ENCODE data around the gene GALR2. TPM values are rescaled to one million over a fixed set of nuclear protein-coding genes. Genes with fewer than 3 reads are reported as not detected.

GALR2 gene
- polyA plus RNA-seq, 2 of the 4 experiments (the other 2 are of a cell fraction), result 0.32 to 0.44 TPM

DNA sequence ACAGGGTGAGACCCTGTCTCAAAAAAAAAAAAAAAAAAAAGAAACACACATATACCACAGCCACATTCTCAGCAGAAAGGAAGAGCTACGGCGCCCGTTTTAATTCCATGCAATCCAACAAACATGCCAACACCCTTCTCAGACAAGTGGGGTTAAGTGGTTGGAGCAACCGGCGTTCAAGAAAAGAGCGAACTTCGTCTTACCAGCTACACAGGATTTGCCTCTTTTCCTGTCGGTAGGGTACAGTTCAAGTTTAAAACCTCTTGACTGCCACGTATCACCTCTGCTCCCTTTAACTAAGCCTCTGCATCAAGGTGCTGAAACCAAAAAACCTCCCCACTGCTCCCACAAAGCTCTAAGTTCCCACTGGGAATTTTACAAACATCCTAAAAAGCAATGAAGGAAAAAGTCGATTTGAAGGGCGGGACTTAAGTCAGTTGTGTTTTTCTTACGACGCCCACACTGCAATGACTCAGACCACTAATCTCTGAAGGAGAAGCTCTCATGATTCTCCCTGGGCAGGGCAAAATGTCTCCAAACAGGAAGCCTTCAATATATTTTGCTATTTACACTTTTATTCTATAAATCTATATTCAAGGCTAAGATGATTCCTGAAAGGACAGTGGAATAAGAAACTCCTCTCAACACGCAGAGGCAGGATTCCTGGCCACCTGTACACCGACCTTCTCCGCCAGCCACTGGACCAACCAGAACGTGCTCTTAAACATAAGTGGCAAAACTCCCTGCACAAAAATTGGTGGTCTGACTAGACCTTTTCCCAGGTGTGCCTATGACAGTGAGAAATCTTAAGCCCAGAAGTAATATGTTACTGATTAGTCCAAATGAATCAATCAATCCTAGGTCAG is 21.1 kb upstream of the GALR2 start:
- H3K4me3 ChIP-seq, result no peak overlapping the region
- no peak for FAIRE-seq
- H3K4me2 ChIP-seq, result no peak overlapping the region
- ChIA-PET POLR2A (interaction anchor here (0.5 to 1.6 kb wide), 2 partner anchors 57 to 149 kb away, joined by 3 to 4 read pairs; partner anchors contain the start of gene MRPL38), CTCF (interaction anchor here (1.5 to 2.3 kb wide), 4 partner anchors 10 to 68 kb away, joined by 3 to 10 read pairs (median 4); no protein-coding TSS in a partner anchor)
- no peaks in the 10 kb centered on the region for H3K9me3 ChIP-seq
- no peak overlapping the region for H3K27ac ChIP-seq
- ATAC-seq, result peak in 1 of 2 experiments; percentile 50; a peak in 3 of 6 replicates
- H3K4me1 ChIP-seq, result peaks cover 7% of the 10 kb centered on the region; the same call in 2 of the 3 replicates
- TF ChIP-seq PHF8 (IDR thresholded peaks at IDR 0.05; ENCODE audit: borderline replicate concordance, low read depth), result no peak
- TF ChIP-seq, protein P1, sequence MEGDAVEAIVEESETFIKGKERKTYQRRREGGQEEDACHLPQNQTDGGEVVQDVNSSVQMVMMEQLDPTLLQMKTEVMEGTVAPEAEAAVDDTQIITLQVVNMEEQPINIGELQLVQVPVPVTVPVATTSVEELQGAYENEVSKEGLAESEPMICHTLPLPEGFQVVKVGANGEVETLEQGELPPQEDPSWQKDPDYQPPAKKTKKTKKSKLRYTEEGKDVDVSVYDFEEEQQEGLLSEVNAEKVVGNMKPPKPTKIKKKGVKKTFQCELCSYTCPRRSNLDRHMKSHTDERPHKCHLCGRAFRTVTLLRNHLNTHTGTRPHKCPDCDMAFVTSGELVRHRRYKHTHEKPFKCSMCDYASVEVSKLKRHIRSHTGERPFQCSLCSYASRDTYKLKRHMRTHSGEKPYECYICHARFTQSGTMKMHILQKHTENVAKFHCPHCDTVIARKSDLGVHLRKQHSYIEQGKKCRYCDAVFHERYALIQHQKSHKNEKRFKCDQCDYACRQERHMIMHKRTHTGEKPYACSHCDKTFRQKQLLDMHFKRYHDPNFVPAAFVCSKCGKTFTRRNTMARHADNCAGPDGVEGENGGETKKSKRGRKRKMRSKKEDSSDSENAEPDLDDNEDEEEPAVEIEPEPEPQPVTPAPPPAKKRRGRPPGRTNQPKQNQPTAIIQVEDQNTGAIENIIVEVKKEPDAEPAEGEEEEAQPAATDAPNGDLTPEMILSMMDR (IDR thresholded peaks at IDR 0.05), result no peak
- no peak for TF ChIP-seq SMC3 (IDR thresholded peaks at IDR 0.05)
- no peak for TF ChIP-seq E2F6 (IDR thresholded peaks at IDR 0.05; ENCODE audit: borderline replicate concordance, low read depth)
- TF ChIP-seq CHD2 (IDR thresholded peaks at IDR 0.05; ENCODE audit: low read length, partially characterized antibody), result no peak
- no peak for TF ChIP-seq ZFP36 (IDR thresholded peaks at IDR 0.05; ENCODE audit: borderline replicate concordance, partially characterized antibody)
- no peak for TF ChIP-seq NFE2L2 (conservative IDR thresholded peaks at IDR 0.05; ENCODE audit: low read length)
- no peak for TF ChIP-seq HES2 (IDR thresholded peaks at IDR 0.05)
- no peak for TF ChIP-seq USF2 (IDR thresholded peaks at IDR 0.05)
- TF ChIP-seq HEYL (CRISPR knock-in tag; IDR thresholded peaks at IDR 0.05), result no peak
- TF ChIP-seq RNF2 (IDR thresholded peaks at IDR 0.05; ENCODE audit: borderline replicate concordance, low read depth), result no peak
- no peak for TF ChIP-seq CHD4 (IDR thresholded peaks at IDR 0.05; ENCODE audit: borderline replicate concordance)
- TF ChIP-seq POLR2A (IDR thresholded peaks at IDR 0.05; ENCODE audit: low read length), result no peak
- TF ChIP-seq ZNF302 (CRISPR knock-in tag; IDR thresholded peaks at IDR 0.05), result no peak
- no peak for TF ChIP-seq EHMT2 (IDR thresholded peaks at IDR 0.05; ENCODE audit: low read depth)
- TF ChIP-seq ZSCAN20 (CRISPR knock-in tag; IDR thresholded peaks at IDR 0.05), result no peak
- TF ChIP-seq MAFK (IDR thresholded peaks at IDR 0.05; ENCODE audit: partially characterized antibody), result no peak
- TF ChIP-seq CBX2 (IDR thresholded peaks at IDR 0.05; ENCODE audit: borderline replicate concordance, low read depth), result no peak
- TF ChIP-seq FOSL2 (IDR thresholded peaks at IDR 0.05), result no peak
- TF ChIP-seq FOSL2 (CRISPR knock-in tag; IDR thresholded peaks at IDR 0.05), result no peak
- DNase-seq (ENCODE audit: low read depth in 1 of 2, low spot score in 1 of 2), result peak; percentile 27 to 45
- 83% methylated on average over 17 of the region's 17 CpGs for WGBS (ENCODE audit: missing lambda C conversion rate)

GRCh38 chr17:76054112-76054476 is 20.5 kb upstream of the GALR2 start:
- no peak for TF ChIP-seq CHD4 (IDR thresholded peaks at IDR 0.05; ENCODE audit: borderline replicate concordance)
- TF ChIP-seq HOXB13 (CRISPR knock-in tag; IDR thresholded peaks at IDR 0.05; ENCODE audit: low read depth), result no peak
- no peak for TF ChIP-seq ZFP36 (IDR thresholded peaks at IDR 0.05; ENCODE audit: borderline replicate concordance, partially characterized antibody)
- no peak for TF ChIP-seq RFX5 (IDR thresholded peaks at IDR 0.05)
- no peak for TF ChIP-seq RAD21 (conservative IDR thresholded peaks at IDR 0.05 in 1 of 2, IDR thresholded peaks at IDR 0.05 in 1 of 2)
- TF ChIP-seq NFE2L2 (conservative IDR thresholded peaks at IDR 0.05; ENCODE audit: low read length), result no peak
- TF ChIP-seq CBX2 (IDR thresholded peaks at IDR 0.05; ENCODE audit: borderline replicate concordance, low read depth), result no peak
- TF ChIP-seq BCL3 (IDR thresholded peaks at IDR 0.05), result no peak
- no peak for TF ChIP-seq RNF2 (IDR thresholded peaks at IDR 0.05; ENCODE audit: borderline replicate concordance, low read depth)
- TF ChIP-seq E2F6 (IDR thresholded peaks at IDR 0.05; ENCODE audit: borderline replicate concordance, low read depth), result no peak
- TF ChIP-seq ESRRA (IDR thresholded peaks at IDR 0.05; ENCODE audit: borderline replicate concordance, low read length), result no peak
- no peak for TF ChIP-seq FOSB (CRISPR knock-in tag; IDR thresholded peaks at IDR 0.05)
- no peak for TF ChIP-seq KDM1A (IDR thresholded peaks at IDR 0.05; ENCODE audit: low read depth)
- WGBS (ENCODE audit: missing lambda C conversion rate), result 95% methylated on average over 4 of the region's 4 CpGs
- H3K9me3 ChIP-seq, result no peaks in the 10 kb centered on the region
- DNase-seq (ENCODE audit: low read depth in 1 of 2, low spot score in 1 of 2) (peak in 1 of 2 experiments; percentile 34), ATAC-seq (0 out of 6 replicates have a peak, but pooled peaks of 1 of the 2 experiments have one; percentile 14), FAIRE-seq (no peak)
- no peak overlapping the region for H3K4me3 ChIP-seq
- no peak overlapping the region for H3K27ac ChIP-seq
- no peak overlapping the region for H3K4me2 ChIP-seq
- CTCF ChIA-PET, result interaction anchor here (0.6 to 2.3 kb wide), 5 partner anchors 10 to 1033 kb away, joined by 3 to 10 read pairs (median 4); no protein-coding TSS in a partner anchor
- POLR2A ChIA-PET, result interaction anchor here (1.6 kb wide), 1 partner anchor 149 kb away, joined by 4 read pairs; the partner anchor contains the start of gene MRPL38
- H3K4me1 ChIP-seq, result peaks cover 7% of the 10 kb centered on the region; the same call in 2 of the 3 replicates

Data from A549 (cell line).